Right lobe of liver (tissue), 6 donors: Measurements from ENCODE around the gene OR13H1. TPM values are rescaled to one million over a fixed set of nuclear protein-coding genes. Genes with fewer than 3 reads are reported as not detected.
"Not testable (repeated sequence)": the region's sequence is repeated elsewhere in the genome, so short reads cannot be mapped to it uniquely, and the experiment has no call there.

Experiments
- ATAC-seq, 4 donors: fragments of 200-7000 bp; cut with Tn5 transposase; one replicate each; pipeline ENCODE4 v1.9.1; 2020; ENCODE audit warnings: mild to moderate bottlenecking in 4 of 4, moderate library complexity in 4 of 4
- DNase-seq, 3 donors: peaks; one replicate each; pipeline ENCODE4 v3.0.0-alpha.2; 2020
- H3K27ac ChIP-seq, 3 donors: fragments of 200-600 bp; one replicate each; pipeline ENCODE4 v1.8.0; 2022
- H3K27me3 ChIP-seq, 2 donors: fragments of 200-600 bp; one replicate each; pipeline ENCODE4 v1.8.0; 2022
- H3K36me3 ChIP-seq, 4 donors: fragments of 200-600 bp; sonication (generic) in 1 of 4; one replicate each; pipeline versions ENCODE4 v1.5.1 to v1.8.0; 2017 to 2022; ENCODE audit warnings: control low read depth in 1 of 4
- H3K4me1 ChIP-seq, 4 donors: fragments of 200-600 bp; sonication (generic) in 1 of 4; one replicate each; pipeline versions ENCODE4 v1.5.1 to v1.8.0; 2017 to 2022; ENCODE audit warnings: control low read depth in 1 of 4
- H3K4me3 ChIP-seq, 3 donors: fragments of 200-600 bp; one replicate each; pipeline ENCODE4 v1.8.0; 2022
- H3K9me3 ChIP-seq, 4 donors: fragments of 200-600 bp; sonication (generic) in 1 of 4; one replicate each; pipeline versions ENCODE4 v1.5.1 to v1.8.0; 2017 to 2022; ENCODE audit warnings: control low read depth in 1 of 4
- POLR2A ChIP-seq: fragments of 450-650 bp; IDR thresholded peaks from one replicate; pipeline ENCODE4 v1.6.1; 2017; ENCODE audit warnings: antibody characterized with exemption, mild to moderate bottlenecking
- WGBS: methylation state at CpG from one replicate; pipeline ENCODE4 v1.1.6; 2018; ENCODE audit warnings: low coverage, low lambda C conversion rate; ENCODE audit not compliant: insufficient coverage; ENCODE audit errors: missing lambda C conversion rate; 5-methylcytosine and 5-hydroxymethylcytosine counted together
- intact Hi-C, 2 donors: fragments of 100-400 bp; cut with DNase I; formaldehyde crosslinking; loops; one replicate each; pipeline versions ENCODE4 v1.11.2 to v1.14.1; 2022
- long read RNA-seq: library from polyadenylated mRNA; unstranded; transcript quantifications from one replicate; pipeline ENCODE4 v2.0.0, GENCODE V29; 2019
- total RNA-seq, 6 experiments: library from RNA; depleted of rRNA in 2 of 6; stranded (reverse); fragments of >200 nt in 2 of 6; fragmentation: NEBNext Ultra II Directional in 3 of 6; extraction: Animal tissue kit (Norgen Biotek cat#: 25700) in 3 of 6; gene quantifications; one replicate each; pipeline versions ENCODE4 v1.1.0 to v1.2.4, GENCODE V29; 2016 to 2023
- TF ChIP-seq, protein P1 (sequence below), 4 donors: fragments of 200-600 bp in 3 of 4; fragments of 450-650 bp in 1 of 4; IDR thresholded peaks; one replicate each; pipeline versions ENCODE4 v1.5.1 to v1.8.0; 2016 to 2022; ENCODE audit warnings: antibody characterized with exemption in 4 of 4, mild to moderate bottlenecking in 2 of 4
- donor health status: DM: no; HTN: yes; CAD: no.
- donor health status: DM: no; HTN: no; CAD: no.
- donor health status: DM: no; HTN: no; CAD: no.
- donor health status: DM: no; HTN: yes; CAD: no.
- donor health status: DM: no; HTN: yes; CAD: no.

Gene OR13H1, protein sequence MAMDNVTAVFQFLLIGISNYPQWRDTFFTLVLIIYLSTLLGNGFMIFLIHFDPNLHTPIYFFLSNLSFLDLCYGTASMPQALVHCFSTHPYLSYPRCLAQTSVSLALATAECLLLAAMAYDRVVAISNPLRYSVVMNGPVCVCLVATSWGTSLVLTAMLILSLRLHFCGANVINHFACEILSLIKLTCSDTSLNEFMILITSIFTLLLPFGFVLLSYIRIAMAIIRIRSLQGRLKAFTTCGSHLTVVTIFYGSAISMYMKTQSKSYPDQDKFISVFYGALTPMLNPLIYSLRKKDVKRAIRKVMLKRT
- total RNA-seq, result not detected
- long read RNA-seq, result 0 reads

DNA sequence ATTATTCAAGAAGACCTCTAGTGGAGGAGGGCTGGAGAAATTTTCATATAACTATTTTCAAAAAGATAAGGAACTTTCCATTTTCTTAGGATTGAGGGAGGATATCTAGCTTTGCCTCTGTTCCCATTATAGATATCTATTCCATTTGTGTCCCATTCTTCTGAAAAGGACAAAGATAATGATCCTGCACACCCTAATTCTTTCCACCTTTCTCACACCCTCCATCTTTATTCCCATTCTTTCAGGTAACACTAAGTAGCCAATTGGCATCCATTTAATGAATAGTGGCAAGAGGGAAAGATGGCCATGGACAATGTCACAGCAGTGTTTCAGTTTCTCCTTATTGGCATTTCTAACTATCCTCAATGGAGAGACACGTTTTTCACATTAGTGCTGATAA, at the start of gene OR13H1:
Gene OR13H1, plus strand, starts transcription at position 301 of the 400 bp plus-strand sequence. Its CDS starts 0 bp downstream, at position 301.
- H3K4me1 ChIP-seq, result no peaks in the 10 kb centered on the region
- ATAC-seq (no peak), DNase-seq (no peak)
- no peak within 1 kb of the TSS for H3K4me3 ChIP-seq
- no peaks in the 10 kb centered on the region for H3K9me3 ChIP-seq
- H3K36me3 ChIP-seq, result no peaks in the 10 kb centered on the region
- peaks cover 0 to 6% of the 10 kb centered on the region in 2 donors for H3K27me3 ChIP-seq
- 27% methylated on average over 1 of the region's 1 CpG for WGBS
- intact Hi-C loops, result no loop called here
- TF ChIP-seq, protein P1, sequence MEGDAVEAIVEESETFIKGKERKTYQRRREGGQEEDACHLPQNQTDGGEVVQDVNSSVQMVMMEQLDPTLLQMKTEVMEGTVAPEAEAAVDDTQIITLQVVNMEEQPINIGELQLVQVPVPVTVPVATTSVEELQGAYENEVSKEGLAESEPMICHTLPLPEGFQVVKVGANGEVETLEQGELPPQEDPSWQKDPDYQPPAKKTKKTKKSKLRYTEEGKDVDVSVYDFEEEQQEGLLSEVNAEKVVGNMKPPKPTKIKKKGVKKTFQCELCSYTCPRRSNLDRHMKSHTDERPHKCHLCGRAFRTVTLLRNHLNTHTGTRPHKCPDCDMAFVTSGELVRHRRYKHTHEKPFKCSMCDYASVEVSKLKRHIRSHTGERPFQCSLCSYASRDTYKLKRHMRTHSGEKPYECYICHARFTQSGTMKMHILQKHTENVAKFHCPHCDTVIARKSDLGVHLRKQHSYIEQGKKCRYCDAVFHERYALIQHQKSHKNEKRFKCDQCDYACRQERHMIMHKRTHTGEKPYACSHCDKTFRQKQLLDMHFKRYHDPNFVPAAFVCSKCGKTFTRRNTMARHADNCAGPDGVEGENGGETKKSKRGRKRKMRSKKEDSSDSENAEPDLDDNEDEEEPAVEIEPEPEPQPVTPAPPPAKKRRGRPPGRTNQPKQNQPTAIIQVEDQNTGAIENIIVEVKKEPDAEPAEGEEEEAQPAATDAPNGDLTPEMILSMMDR (IDR thresholded peaks at IDR 0.05), result no peak
- H3K27ac ChIP-seq, result no peak within 1 kb of the TSS

DNA sequence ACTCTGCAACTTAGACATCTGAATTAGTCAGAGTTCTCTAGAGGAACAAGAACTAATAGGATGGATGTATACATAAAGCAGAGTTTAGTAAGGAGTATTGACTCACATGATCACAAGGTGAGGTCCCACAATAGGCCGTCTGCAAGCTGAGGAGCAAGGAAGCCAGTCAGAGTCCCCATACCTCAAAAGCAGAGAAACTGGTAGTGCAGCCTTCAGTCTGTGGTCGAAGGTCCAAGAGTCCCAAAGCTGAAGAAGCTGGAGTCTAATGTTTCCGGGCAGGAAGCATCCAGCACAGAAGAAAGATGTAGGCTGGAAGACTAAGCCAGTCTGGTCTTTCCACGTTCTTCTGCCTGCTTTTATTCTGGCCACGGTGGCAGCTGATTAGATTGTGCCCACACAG, 42.3 kb upstream of the OR13H1 start:
- ATAC-seq, H3K36me3 ChIP-seq, H3K27me3 ChIP-seq, intact Hi-C loops, H3K27ac ChIP-seq, DNase-seq, H3K4me3 ChIP-seq, H3K4me1 ChIP-seq, H3K9me3 ChIP-seq: not testable (repeated sequence)
- WGBS, result 54% methylated on average over 4 of the region's 5 CpGs

DNA sequence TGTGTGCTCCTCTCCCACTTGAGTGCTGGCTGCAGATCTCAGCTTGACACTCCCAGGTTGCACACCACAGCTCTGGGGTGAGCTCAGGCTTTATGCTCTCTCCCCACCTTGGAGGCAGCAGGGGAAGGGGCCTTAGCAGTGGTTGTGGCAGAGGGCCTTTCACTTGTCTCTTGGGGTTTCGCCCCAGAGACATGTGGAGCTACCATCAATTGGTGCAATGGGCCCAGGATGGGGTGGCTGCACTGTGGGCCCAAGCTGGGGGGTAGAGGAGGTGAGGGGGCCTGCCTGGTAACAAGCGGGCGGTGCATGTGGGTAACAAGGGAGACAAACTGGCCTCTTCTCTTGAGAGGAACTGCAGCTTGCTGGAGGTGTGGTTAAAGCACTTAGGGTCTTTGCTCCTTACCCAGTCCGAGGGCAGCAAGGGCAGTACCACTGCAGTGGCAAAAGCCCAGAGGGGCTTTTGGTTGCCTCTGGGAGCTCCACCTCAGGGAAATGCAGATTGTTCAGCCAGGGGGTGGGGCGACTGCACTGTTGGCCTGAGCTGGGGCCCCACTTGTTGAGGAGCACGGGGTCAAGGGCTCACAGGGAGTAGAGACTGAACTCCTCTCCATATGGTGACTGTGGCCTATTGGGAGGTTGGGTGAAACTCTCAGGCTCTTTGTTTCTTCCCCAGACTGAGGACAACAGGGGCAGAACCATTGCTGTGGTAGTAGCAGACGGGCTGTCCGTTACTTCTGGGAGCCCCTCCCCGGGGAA, 30.5 kb upstream of the OR13H1 start:
- Histone ChIP-seq H3K4me1 (no peaks in the 10 kb centered on the region), H3K27ac (no peak overlapping the region), H3K27me3 (no peaks in the 10 kb centered on the region), H3K4me3 (no peak overlapping the region), H3K9me3 (no peaks in the 10 kb centered on the region), H3K36me3 (no peaks in the 10 kb centered on the region)
- no peak for ATAC-seq
- TF ChIP-seq, protein P1 (IDR thresholded peaks at IDR 0.05), result no peak
- TF ChIP-seq POLR2A, result no peak
- WGBS, result 69% methylated on average over 2 of the region's 9 CpGs
- intact Hi-C loops, result no loop called here
- DNase-seq, result no peak

DNA sequence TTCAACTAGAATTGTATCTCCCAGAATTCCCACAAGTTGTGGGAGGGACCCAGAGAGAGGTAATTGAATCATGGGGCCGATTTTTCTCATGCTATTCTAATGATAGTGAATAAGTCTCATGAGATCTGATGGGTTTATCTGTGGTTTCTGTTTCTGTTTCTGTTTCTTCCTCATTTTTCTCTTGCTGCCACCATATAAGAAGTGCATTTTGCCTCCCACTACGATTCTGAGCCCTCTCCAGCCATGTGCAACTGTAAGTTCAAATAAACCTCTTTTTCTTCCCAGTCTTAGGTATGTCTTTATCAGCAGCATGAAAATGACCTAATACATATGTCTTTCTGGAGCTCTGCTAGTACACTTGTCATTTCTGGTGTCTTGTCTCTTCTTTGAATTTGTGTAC, 22.1 kb upstream of the OR13H1 start:
- ATAC-seq, result no peak
- no peaks in the 10 kb centered on the region for H3K36me3 ChIP-seq
- H3K4me1 ChIP-seq, result no peaks in the 10 kb centered on the region
- H3K4me3 ChIP-seq, result no peak overlapping the region
- TF ChIP-seq, protein P1 (IDR thresholded peaks at IDR 0.05), result no peak
- no peak for TF ChIP-seq POLR2A
- H3K9me3 ChIP-seq, result no peaks in the 10 kb centered on the region
- no peak overlapping the region for H3K27ac ChIP-seq
- H3K27me3 ChIP-seq, result no peaks in the 10 kb centered on the region
- DNase-seq, result no peak
- 38% methylated on average over 1 of the region's 2 CpGs for WGBS
- intact Hi-C loops, result no loop called here

DNA sequence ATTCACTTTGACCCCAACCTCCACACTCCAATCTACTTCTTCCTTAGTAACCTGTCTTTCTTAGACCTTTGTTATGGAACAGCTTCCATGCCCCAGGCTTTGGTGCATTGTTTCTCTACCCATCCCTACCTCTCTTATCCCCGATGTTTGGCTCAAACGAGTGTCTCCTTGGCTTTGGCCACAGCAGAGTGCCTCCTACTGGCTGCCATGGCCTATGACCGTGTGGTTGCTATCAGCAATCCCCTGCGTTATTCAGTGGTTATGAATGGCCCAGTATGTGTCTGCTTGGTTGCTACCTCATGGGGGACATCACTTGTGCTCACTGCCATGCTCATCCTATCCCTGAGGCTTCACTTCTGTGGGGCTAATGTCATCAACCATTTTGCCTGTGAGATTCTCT, 344 bp downstream of the OR13H1 start:
- H3K27ac ChIP-seq, result no peak overlapping the region
- no peaks in the 10 kb centered on the region for H3K36me3 ChIP-seq
- WGBS, result 40% methylated on average over 4 of the region's 4 CpGs
- TF ChIP-seq, protein P1 (IDR thresholded peaks at IDR 0.05), result no peak
- TF ChIP-seq POLR2A, result no peak
- no peak overlapping the region for H3K4me3 ChIP-seq
- peaks cover 0 to 6% of the 10 kb centered on the region in 2 donors for H3K27me3 ChIP-seq
- DNase-seq (no peak), ATAC-seq (no peak)
- no peaks in the 10 kb centered on the region for H3K4me1 ChIP-seq
- intact Hi-C loops, result no loop called here
- H3K9me3 ChIP-seq, result no peaks in the 10 kb centered on the region
